Measurements from ENCODE around the gene CMPK2.
"Not testable (repeated sequence)": the region's sequence is repeated elsewhere in the genome, so short reads cannot be mapped to it uniquely, and the experiment has no call there.

Gene CMPK2, protein sequence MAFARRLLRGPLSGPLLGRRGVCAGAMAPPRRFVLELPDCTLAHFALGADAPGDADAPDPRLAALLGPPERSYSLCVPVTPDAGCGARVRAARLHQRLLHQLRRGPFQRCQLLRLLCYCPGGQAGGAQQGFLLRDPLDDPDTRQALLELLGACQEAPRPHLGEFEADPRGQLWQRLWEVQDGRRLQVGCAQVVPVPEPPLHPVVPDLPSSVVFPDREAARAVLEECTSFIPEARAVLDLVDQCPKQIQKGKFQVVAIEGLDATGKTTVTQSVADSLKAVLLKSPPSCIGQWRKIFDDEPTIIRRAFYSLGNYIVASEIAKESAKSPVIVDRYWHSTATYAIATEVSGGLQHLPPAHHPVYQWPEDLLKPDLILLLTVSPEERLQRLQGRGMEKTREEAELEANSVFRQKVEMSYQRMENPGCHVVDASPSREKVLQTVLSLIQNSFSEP

DNA sequence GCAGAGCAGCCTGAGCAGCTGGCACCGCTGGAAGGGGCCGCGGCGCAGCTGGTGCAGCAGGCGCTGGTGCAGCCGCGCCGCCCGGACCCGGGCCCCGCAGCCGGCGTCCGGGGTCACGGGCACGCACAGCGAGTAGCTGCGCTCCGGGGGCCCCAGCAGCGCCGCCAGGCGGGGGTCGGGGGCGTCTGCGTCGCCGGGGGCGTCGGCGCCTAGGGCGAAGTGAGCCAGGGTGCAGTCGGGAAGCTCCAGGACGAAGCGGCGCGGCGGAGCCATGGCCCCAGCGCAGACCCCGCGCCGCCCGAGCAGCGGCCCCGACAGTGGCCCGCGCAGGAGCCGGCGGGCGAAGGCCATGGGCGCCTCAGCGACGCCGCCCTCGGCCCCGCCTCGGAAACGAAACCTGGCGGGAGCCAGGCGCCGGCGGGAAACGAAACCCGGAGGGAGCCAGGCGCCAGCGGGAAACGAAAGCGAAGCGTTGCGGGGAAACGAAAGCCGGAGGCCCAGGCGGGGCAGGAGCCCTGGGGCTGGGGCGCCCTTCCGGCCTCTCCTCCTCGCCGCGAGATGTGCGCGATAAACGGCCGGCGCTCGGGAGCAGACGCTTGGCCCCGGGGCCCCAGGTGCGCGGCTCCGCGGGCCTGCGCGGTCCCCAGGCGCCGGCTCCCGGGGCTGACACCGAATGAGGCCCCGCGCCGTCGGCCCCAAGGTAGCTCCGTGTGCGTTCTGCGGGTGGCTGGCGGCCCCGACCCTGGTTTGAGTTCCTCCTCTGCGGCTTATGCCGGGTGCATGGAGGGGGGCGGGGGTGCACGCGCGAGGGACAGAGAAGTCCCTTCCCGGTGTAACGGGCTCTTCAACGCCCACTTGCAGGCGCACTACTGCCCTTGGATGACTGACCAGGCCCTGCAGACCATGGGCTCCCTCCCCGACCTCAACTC lies at the start of gene CMPK2:
CMPK2 (minus strand) TSS at position 562 of the 929 bp plus-strand sequence; CDS start at position 351, 211 bp downstream.
- DNase-seq, result peak; percentile 44

DNA sequence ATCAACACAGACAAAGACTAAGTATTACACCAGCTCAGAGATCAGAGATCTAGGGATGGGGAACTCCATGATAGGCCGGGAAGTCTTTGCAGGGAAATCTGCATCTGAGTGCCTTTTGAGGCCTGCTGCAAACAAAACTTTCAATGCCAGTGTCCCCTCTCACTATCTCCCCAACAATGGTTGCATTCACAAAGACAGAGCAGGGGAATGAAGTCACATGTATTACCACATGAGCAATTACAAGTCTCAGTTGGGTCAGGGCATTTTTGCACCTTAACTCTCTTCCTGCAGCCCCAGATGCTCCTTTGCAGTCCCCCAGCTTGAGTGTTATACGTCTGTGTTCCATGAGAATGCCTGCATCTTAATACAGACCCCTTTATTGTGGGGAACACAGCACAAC lies 49.7 kb upstream of the CMPK2 start:
- no peak for DNase-seq

DNA sequence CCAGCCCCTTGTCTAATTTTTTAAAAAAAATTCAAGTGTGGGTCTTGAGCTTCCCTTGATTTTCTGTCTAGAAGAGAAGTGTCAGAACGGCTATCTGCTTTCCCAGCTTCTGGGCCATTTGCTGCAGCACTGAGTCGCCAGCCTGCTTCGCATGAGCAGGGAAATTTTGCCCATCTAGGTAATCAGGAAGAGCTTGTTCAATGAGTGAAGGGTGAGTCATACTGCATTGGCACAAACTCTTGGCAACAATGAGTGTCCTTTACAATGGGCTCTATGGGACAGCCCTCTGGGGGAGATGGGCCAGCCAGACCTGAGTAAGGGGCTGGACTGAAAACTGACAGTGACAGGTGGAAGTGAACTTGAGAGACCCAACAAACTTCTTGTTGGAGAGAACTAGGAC lies 49.1 kb upstream of the CMPK2 start:
- DNase-seq, result no peak

DNA sequence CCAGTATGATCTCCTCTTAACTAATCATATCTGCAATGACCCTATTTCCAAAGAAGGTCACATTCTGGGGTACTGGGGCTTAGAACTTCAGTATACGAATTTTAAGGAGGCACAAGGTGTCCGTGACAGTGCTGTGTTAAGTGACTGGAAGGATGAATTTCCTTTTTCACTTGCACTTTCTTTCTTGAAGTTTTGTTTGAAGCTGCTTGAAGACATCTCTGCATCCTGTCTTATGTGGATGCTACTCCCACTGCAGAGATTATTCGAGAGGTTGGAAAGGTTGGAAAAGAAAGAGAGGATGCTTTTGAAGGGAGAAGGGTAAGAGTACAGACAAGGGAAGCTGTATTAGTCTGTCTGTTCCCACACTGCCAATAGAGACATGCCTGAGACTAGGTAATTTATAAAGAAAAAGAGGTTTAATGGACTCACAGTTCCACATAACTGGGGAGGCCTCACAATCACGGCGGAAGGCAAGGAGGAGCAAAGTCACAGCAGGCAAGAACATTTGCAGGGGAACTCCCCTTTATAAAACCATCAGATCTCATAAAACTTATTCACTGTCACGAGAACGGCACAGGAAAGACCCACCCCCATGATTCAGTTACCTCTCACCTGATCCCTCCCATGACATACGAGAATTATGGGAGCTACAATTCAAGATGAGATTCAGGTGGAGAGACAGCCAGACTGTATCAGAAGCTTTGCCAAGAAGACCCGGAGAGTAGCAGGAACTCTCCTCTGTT lies 47.9 kb upstream of the CMPK2 start:
- no peak for DNase-seq

DNA sequence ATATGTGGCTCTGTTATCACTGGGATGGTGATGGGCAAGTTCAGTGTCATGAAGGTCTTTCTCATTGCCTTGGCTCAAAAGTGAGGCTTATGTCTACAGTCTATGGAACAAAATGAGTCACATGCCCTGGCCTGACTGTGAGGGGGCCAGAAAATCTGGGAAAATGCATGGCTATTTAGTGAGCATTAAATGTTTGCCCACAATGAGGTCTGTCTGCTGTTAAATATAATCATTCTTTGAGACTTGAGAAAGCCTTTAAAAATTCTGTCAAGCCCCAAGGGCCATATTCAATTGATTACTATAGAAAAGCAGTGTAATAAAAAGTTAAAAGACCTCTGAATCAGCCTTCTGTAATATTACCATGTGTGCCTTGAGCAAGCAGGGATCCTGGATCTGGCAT lies 46.0 kb upstream of the CMPK2 start:
- DNase-seq, result no peak

DNA sequence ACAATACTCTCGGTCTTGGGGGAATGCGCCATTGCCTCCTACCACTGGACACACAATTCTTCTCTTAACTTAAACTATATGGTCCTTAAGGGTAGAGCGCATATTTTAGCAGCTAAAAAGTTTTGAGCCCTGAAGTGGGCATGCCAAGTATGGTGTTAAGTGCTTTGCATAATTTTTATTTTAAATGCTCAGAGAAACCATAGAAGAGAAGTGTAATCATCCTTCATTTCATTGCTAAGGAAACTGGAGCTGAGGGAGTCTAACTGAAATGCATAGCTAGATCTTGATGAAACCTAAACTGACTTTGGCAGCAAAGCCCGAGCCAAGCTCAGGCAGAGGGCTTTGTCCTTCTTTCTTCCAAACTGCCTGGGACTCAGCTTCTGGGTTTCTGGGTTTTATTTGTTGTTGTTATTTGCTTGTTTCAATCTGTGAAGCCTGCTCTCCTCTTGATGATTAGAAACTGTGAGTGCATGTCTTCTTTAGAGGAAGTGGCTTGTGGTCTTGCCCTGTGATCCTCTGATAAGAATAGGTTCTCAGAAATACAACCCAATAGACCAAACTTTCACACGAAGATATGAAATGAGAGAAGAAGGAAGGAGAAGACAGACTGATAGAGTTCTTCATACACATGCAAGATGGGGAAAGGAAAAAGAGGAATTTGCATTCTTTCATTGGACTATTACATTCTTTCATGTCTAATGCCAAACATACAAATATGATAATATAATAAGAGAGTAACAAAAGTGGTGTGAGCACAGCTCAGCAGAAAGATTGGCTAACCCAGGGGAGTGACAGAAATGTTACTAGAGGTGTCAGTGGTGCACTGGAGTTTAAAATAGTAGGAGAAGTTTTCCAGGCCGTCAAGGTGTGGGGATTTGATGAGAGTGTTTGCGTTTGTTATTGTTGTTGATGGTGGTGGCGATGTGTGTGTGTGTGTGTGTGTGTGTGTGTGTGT lies 44.0 kb upstream of the CMPK2 start:
- DNase-seq, result no peak

DNA sequence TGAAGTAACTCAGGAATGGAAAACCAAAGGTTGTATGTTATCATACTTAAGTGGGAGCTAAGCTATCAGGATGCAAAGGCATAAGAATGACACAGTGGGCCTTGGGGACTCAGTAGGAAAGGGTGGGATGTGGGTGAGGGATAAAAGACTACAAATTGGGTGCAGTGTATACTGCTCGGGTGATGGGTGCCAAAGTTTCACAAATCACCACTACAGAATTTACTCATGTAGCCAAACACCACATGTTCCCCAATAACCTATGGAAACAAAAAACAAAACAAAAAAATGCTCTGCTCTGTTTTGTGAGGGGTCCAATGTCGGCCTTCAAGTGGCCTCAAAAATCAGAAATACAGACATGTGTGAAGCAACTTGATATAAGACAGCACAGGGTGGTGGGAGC lies 42.6 kb upstream of the CMPK2 start:
- DNase-seq, result no peak

DNA sequence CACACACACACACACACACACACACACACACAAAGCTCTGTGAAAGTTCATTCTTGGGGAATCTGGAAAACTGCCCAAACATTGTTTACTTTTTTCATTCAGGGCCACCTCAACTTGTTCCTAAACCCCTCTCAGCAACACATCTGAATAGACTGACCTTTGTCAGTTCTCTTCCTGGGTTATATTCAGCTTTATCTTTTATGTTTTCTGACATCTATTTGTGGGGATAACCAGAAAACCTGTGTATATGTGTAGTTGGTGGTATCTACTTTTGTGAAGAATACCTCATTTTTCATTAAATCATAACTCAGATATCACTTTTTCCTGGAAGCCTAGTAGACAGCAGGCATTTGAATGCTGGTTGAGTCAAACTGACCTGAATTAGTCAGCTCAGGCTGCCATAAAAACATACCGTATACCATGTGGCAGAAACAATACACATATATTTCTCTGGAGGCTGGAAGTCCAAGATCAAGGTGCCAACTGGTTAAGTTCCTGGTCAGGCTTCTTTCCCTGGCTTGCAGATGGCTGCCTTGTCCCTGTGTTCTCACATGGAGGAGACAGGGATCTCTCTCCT lies 40.5 kb upstream of the CMPK2 start:
- peak; percentile 3 for DNase-seq

DNA sequence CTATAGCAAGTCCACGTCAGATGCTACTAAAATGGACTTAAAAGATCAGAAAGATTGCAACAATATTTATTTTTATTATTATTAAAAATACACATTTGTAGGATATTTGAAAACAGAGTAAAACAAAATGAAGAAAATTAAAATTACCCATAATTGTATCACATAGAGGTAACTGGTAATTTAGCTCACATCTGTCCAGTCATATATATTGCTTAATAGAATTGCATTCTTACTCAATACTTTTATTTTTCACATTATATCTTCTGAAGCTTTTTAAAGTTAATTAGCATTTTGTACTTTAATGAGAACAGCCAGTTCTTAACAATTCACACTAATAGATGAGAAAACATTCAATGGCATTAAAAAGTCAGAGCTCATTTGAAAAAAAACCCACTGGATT lies 40.0 kb upstream of the CMPK2 start:
- no peak for DNase-seq

DNA sequence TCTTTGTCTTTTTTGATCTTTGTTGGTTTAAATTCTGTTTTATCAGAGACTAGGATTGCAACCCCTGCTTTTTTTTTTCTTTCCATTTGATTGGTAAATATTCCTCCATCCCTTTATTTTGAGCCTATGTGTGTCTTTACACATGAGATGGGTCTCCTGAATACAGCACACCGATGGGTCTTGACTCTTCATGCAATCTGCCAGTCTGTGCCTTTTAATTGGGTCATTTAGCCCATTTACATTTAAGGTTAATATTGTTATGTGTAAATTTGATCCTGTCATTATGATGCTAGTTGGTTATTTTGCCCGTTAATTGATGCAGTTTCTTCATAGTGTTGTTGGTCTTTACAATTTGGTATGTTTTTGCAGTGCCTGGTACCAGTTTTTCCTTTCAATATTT lies 36.9 kb upstream of the CMPK2 start:
- not testable (repeated sequence) for DNase-seq

DNA sequence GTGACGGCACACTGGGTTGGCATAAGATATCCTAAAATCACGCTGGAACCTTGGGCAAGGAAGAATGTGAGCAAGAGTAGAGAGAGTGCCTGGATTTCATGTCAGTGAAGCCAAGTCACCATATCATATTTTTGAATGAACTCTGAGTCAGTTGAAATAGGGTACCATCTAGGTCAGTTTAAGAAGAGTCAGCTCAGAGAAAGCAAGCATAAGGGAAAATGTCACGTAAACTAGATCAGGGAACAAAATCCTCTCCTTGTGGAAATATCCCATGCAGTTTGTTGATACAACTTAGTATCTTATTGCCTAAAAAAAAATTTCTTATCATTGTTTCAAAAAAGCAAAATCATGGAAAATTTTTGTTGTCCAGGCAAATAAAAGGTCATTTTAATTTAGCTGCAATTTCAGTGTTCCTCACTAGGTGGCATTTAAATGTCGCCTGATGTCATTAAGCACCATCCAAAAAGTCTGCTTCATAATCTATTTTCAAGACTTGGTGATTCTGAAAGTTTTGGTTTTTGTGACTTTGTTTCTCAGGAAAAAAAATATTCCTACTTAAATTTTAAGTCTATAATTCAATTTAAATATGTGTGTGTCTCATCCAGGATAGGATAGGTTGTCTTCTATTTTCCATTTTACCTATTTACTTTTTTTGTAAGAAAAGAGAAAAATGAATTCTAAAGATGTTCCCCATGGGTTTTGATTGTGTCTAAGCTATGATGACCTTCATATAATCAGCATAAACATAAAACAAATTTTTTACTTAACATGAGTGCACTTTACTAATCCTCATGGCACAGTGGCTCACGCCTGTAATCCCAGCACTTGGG lies 31.4 kb upstream of the CMPK2 start:
- DNase-seq, result peak; percentile 14

DNA sequence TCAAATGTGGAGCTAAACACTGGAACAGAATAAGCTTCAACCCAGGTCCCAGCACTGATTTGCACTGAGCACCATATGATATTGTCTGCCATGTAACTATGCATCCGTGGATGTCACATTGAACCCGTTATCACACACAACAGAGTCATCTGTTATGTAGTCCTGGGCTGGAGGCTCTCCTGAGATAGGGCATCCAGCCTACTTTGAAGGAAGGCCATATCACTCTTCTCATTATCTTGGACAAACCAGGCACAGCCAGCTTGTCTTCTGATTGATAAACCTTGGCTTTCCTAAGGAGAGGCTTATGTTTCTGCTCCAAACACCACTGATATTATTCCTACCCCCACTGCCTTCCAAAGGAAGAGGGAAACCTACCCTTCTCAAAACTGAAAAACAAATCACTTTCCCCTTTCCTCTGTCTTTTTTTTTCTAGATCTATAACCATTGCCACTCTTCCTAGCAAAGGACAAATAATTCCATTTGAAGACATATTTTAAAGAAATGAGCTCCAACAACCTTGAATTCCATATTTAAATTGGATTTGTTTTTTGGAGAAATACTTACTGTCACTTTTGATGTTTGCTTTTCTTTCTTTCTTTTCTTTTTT lies 28.3 kb upstream of the CMPK2 start:
- no peak for DNase-seq

DNA sequence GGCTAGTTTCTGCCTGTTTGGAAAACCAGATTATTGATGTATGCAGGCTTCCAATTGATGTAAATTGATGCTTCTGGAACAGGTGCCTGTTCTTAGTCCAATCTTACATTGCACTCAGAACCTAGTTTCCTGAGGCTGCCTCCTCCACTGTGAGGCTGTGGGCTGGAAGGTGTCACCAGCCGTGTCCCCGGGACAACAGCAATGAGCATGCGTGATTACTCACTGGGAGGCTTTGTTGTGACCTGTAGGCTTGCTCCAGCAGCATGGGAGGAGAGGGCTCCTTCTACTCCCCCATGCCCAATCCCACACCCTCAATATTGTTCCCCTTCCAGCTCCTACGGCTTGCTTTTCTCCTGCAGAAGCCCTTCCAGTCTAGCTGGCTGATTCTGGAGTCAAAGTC lies 23.0 kb upstream of the CMPK2 start:
- no peak for DNase-seq

DNA sequence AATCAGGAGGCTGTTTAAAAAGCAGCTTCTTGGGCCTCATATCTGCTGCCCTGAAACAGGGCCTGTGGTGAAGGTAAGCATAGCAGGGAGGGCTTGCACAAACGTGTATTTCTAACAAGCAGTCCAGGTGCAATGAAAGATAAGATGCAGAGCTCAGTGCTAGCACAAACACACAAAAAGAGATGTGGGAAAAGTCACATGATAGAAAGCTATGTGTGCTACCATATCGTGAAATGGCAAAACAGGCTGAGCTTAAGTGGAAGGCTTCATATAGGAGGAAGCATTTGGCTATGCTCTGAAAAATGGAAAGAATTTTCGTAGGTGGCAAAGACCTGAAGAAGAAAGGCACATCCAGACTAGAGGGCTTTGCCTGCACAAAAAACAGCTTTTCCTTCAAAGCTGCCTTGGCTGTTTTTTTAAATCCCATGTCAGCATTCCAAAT lies 22.1 kb upstream of the CMPK2 start:
- no peak for DNase-seq

DNA sequence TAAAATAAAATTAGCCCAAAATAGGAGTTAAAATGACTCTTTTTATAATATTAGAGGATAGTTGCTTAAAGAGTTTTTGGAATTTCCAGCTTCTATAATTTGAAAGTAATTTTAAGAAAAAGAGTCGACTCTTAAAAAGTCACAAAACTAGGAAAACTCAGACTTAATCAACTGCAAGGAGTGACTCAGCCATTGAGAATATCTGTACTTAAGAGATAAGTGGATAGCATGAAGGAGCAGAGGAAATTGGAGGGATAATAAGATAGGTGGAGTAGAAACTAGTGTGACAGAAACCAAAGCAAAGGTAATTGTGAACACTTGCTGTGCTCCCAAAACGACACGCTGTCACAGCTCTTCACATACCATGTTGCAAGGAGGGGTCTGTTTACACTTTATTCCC lies 20.3 kb upstream of the CMPK2 start:
- DNase-seq, result no peak

DNA sequence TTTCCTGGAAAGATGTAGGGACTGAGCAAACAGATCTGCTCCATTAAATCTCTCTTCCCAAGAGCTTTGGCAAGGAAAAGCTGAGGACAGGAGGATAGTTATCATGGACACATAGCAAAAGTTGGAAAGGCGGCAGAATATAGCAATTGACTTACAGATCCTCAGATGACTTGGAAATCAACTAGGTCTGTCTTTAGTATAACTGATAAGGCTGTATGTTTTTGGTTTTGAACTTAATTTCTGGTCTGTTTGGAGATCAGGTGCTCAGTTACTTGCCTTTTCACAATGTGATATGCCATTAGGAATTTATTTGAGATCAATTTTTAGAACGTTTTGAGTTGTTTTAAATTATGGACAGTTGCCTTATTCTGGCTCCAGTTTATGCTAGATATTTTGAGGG lies 19.8 kb upstream of the CMPK2 start:
- no peak for DNase-seq

DNA sequence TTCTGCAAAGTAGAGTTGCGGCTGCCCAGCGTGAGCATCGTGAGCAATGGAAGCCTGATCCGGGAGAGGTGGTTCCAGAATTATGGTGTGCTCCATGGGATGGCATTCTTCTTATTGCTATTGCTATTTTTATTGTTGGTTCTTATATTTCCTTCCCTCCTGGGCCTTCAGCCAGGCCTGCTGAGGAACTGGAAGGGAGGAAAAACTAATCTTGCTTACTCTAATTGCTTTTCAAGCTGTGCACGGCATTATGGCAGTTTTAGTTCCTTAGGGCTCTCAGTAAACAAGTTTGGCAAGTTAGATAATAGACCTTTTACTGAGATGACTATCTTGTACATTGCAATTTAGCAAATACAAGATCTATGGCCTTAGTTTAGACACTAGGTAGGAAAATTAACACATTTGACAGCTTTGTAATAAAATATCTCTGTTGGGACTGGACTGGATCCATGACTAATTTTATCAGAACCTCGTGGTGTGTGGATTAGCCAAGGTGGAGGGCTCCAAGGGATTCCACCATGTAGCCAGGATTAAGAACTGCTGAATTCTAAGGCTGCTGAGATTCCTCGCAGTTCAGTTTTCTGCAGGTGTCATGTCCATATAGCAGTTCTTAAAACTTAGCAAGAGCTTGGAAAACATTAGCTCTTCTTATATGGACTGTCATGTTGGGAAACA lies 17.9 kb upstream of the CMPK2 start:
- DNase-seq, result no peak

DNA sequence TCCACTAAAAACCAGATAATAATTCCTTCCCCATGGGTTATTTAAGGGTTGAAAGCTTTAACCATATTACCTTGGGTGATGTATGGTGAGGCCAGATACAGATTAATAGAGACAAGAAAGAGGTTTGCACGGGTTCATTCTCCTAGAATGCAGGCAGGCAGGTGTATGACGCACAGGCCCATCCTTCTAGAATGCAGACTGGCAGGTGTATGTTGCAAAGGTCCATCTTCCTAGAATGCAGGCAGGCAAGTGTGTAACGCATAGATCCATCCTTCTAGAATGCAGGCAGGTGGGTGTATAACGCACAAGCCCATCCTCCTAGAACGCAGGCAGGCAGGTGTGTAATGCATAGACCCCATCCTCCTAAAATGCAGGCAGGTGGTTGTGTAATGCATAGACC lies 15.8 kb upstream of the CMPK2 start:
- DNase-seq, result no peak

DNA sequence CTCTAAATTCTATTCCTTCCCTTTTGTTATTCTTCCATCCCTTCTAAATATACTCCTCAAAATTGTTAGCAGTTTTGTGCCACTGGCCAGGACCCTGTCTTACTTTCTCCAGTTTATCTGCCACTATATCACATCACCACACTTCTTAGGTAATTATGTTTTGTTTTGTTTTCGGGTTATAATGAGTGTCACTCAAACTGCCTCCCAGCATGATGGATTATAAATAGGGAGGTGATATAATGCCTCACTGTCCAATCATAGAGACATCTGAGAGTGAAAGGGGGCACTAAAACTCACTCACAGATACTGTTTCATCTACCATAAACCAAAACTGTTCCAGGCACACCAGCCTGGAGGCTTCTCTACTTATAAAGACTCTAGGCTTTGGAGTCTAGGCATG lies 15.3 kb upstream of the CMPK2 start:
- no peak for DNase-seq
